Keratinocyte (primary cell): ENCODE data around the gene PAN3.

ENCODE experiments used
- EZH2 ChIP-seq: IDR thresholded peaks from one replicate; pipeline ENCODE4 v1.6.1; 2012; ENCODE audit warnings: inconsistent platforms, mild to moderate bottlenecking, low read length, moderate library complexity
- TF ChIP-seq, protein P1 (sequence below), 3 experiments: IDR thresholded peaks in 1 of 3; conservative IDR thresholded peaks in 1 of 3; optimal IDR thresholded peaks in 1 of 3; 2 replicates in 2 of 3; 3 replicates in 1 of 3; pipeline versions ENCODE3 to v1.5.1; 2011; ENCODE audit warnings: low read length in 3 of 3, mild to moderate bottlenecking in 3 of 3, moderate library complexity in 2 of 3, control low read depth in 1 of 3, inconsistent platforms in 1 of 3; ENCODE audit not compliant: insufficient read depth in 2 of 3; ENCODE audit errors: extremely low read depth in 1 of 3

GRCh38 chr13:28089065-28089464 is 49.3 kb upstream of the PAN3 start:
- no peak for TF ChIP-seq EZH2
- TF ChIP-seq, protein P1, sequence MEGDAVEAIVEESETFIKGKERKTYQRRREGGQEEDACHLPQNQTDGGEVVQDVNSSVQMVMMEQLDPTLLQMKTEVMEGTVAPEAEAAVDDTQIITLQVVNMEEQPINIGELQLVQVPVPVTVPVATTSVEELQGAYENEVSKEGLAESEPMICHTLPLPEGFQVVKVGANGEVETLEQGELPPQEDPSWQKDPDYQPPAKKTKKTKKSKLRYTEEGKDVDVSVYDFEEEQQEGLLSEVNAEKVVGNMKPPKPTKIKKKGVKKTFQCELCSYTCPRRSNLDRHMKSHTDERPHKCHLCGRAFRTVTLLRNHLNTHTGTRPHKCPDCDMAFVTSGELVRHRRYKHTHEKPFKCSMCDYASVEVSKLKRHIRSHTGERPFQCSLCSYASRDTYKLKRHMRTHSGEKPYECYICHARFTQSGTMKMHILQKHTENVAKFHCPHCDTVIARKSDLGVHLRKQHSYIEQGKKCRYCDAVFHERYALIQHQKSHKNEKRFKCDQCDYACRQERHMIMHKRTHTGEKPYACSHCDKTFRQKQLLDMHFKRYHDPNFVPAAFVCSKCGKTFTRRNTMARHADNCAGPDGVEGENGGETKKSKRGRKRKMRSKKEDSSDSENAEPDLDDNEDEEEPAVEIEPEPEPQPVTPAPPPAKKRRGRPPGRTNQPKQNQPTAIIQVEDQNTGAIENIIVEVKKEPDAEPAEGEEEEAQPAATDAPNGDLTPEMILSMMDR (optimal IDR thresholded peaks at IDR 0.05 in 1 of 3, IDR thresholded peaks at IDR 0.05 in 1 of 3, conservative IDR thresholded peaks at IDR 0.05 in 1 of 3; ENCODE audit: extremely low read depth in 1 of 3, insufficient read depth in 2 of 3, low read length in 3 of 3): no peak
